Osteocyte (in vitro differentiated cells): ENCODE measurements around the gene GOSR2. TPM values are rescaled to one million over a fixed set of nuclear protein-coding genes. Genes with fewer than 3 reads are reported as not detected.

ENCODE experiments used
- DNase-seq: peaks from one replicate; pipeline ENCODE4 v3.0.0; 2021; ENCODE audit warnings: mixed read lengths; ENCODE audit not compliant: unreplicated experiment; ENCODE audit errors: extremely low spot score
- H3K27ac Mint-ChIP-seq: one replicate; pipeline ENCODE4 v1.8.0; 2021; ENCODE audit warnings: mild to moderate bottlenecking, mixed read lengths; ENCODE audit not compliant: unreplicated experiment
- H3K27me3 Mint-ChIP-seq: one replicate; pipeline ENCODE4 v1.8.0; 2021; ENCODE audit warnings: mixed read lengths; ENCODE audit not compliant: unreplicated experiment
- H3K36me3 Mint-ChIP-seq: one replicate; pipeline ENCODE4 v1.8.0; 2021; ENCODE audit warnings: mixed read lengths; ENCODE audit not compliant: unreplicated experiment
- H3K4me1 Mint-ChIP-seq: one replicate; pipeline ENCODE4 v1.8.0; 2021; ENCODE audit warnings: mixed read lengths; ENCODE audit not compliant: unreplicated experiment
- H3K4me3 Mint-ChIP-seq: one replicate; pipeline ENCODE4 v1.8.0; 2021; ENCODE audit warnings: mild to moderate bottlenecking, moderate library complexity, mixed read lengths; ENCODE audit not compliant: unreplicated experiment
- H3K9me3 Mint-ChIP-seq: one replicate; pipeline ENCODE4 v1.8.0; 2021; ENCODE audit warnings: mixed read lengths; ENCODE audit not compliant: unreplicated experiment
- total RNA-seq: library from RNA; stranded (reverse); gene quantifications from 2 replicates; pipeline ENCODE4 v1.2.1, GENCODE V29; 2021
- TF ChIP-seq, protein P1 (sequence below): fragments of 200-600 bp; sonication (generic); IDR thresholded peaks from 2 replicates; pipeline ENCODE4 v1.5.0; 2021; ENCODE audit warnings: antibody characterized with exemption, mild to moderate bottlenecking, moderate library complexity

GOSR2 gene
- total RNA-seq, 1 donor from 2014 or later: 63.7 TPM

DNA sequence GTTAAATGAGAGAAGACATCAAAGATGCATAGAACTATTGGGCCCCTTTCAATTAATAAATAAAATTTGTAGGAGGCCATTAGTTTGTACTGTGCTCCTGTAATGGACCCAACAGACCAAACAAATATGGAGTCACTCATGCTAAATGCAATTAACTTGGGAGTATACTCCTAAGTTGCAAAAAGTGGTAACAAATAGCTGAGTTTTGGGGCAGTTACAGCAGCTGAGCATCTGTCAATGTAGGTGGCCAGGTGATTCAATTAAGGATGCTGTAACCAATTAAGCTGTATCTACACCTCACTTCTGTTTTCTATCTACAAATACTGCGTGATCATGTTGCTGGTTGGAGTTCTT, 36.7 kb upstream of the GOSR2 start:
- H3K9me3 Mint-ChIP-seq: no peaks in the 10 kb centered on the region
- peaks cover 45% of the 10 kb centered on the region for H3K27me3 Mint-ChIP-seq
- H3K4me1 Mint-ChIP-seq: peaks cover 3% of the 10 kb centered on the region
- H3K4me3 Mint-ChIP-seq: no peak overlapping the region
- no peaks in the 10 kb centered on the region for H3K36me3 Mint-ChIP-seq
- TF ChIP-seq, protein P1, sequence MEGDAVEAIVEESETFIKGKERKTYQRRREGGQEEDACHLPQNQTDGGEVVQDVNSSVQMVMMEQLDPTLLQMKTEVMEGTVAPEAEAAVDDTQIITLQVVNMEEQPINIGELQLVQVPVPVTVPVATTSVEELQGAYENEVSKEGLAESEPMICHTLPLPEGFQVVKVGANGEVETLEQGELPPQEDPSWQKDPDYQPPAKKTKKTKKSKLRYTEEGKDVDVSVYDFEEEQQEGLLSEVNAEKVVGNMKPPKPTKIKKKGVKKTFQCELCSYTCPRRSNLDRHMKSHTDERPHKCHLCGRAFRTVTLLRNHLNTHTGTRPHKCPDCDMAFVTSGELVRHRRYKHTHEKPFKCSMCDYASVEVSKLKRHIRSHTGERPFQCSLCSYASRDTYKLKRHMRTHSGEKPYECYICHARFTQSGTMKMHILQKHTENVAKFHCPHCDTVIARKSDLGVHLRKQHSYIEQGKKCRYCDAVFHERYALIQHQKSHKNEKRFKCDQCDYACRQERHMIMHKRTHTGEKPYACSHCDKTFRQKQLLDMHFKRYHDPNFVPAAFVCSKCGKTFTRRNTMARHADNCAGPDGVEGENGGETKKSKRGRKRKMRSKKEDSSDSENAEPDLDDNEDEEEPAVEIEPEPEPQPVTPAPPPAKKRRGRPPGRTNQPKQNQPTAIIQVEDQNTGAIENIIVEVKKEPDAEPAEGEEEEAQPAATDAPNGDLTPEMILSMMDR: no peak
- no peak for DNase-seq
- H3K27ac Mint-ChIP-seq: no peak overlapping the region

DNA sequence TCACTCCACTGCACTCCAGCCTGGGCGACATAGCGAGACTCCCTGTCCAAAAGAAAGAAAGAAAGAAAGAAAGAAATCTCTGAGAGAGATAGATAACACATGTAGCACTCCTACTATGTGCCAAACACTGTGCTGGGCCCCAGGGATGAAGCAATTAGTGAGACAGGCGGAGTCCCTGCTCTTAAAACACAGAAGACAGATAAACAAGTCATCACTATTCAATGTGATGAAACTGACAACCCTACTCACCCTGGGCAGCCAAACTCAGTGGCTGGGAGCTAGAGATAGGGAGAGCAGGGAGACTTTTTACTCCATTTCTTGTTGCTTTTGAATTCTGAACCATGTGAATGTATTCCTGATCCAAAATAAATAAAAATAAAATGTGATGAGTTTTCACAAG, 35.2 kb upstream of the GOSR2 start:
- no peaks in the 10 kb centered on the region for H3K36me3 Mint-ChIP-seq
- H3K27me3 Mint-ChIP-seq: peaks cover 53% of the 10 kb centered on the region
- TF ChIP-seq, protein P1: no peak
- H3K4me1 Mint-ChIP-seq: peaks cover 3% of the 10 kb centered on the region
- no peak for DNase-seq
- no peaks in the 10 kb centered on the region for H3K9me3 Mint-ChIP-seq
- H3K27ac Mint-ChIP-seq: no peak overlapping the region
- H3K4me3 Mint-ChIP-seq: no peak overlapping the region

GRCh38 chr17:46888727-46889126, 34.2 kb upstream of the GOSR2 start:
- Mint-ChIP-seq H3K27ac (no peak overlapping the region), H3K4me3 (no peak overlapping the region), H3K27me3 (peaks cover 60% of the 10 kb centered on the region), H3K9me3 (no peaks in the 10 kb centered on the region), H3K36me3 (no peaks in the 10 kb centered on the region), H3K4me1 (peaks cover 3% of the 10 kb centered on the region)
- DNase-seq: no peak
- TF ChIP-seq, protein P1: no peak

DNA sequence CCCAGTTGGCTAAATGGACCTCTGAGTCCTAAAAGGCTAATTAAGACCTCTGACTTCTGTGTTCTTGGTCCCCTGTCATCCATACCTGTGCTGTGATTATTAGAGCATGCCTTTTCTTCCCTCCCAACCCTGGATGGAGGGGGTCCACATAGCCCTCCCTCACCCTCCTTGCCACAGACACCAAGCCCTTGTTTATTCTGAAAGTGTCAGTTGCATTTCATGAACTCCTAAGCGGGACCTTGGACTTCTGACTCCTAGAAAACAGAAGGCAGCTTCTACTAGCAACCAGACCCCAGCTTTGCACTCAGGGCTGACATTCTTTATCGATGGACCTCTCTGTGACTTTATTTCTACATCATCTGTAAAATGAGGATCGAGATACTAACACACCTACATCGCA, 33.4 kb upstream of the GOSR2 start:
- peaks cover 3% of the 10 kb centered on the region for H3K4me1 Mint-ChIP-seq
- peaks cover 60% of the 10 kb centered on the region for H3K27me3 Mint-ChIP-seq
- H3K9me3 Mint-ChIP-seq: no peaks in the 10 kb centered on the region
- no peak overlapping the region for H3K4me3 Mint-ChIP-seq
- TF ChIP-seq, protein P1: no peak
- H3K27ac Mint-ChIP-seq: no peak overlapping the region
- H3K36me3 Mint-ChIP-seq: no peaks in the 10 kb centered on the region
- no peak for DNase-seq

DNA sequence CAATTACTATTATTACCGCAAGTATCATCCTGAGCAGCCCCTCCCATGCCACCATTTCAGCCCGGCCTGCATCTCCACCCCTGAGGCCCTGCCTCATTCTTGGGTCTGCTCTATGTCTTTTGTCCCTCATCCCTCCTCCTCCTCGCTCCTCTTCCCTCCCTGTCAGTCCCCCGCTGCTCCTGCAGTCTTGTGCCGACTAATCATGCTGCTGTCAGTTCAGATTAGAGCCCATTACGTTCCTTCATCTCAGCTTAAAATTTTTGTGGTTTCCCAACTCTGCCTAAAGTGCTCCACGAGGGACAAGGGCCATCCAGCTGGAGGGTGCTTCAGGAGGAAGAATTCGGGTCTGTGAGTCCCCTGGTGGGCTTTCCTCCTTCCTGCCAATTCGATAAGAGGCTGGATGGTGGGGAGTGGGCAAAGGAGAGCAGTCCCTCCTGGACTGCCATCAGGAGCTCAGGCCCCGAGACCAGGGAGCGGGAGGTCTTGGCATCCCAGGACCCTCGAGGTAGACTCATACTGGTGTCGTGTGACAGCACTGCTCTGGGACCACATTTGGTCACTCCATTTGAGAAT, 32.9 kb upstream of the GOSR2 start:
- peaks cover 3% of the 10 kb centered on the region for H3K4me1 Mint-ChIP-seq
- H3K27ac Mint-ChIP-seq: no peak overlapping the region
- no peaks in the 10 kb centered on the region for H3K36me3 Mint-ChIP-seq
- H3K4me3 Mint-ChIP-seq: no peak overlapping the region
- H3K9me3 Mint-ChIP-seq: no peaks in the 10 kb centered on the region
- peaks cover 60% of the 10 kb centered on the region for H3K27me3 Mint-ChIP-seq
- no peak for DNase-seq
- TF ChIP-seq, protein P1: no peak
